ENCODE results near the gene NDUFS4. TPM values are rescaled to one million over a fixed set of nuclear protein-coding genes. Genes with fewer than 3 reads are reported as not detected.
"Not testable (repeated sequence)": the region's sequence is repeated elsewhere in the genome, so short reads cannot be mapped to it uniquely, and the experiment has no call there.

NDUFS4 gene
- total RNA-seq, 1 donor from 2014 or later: 45.8 TPM

DNA sequence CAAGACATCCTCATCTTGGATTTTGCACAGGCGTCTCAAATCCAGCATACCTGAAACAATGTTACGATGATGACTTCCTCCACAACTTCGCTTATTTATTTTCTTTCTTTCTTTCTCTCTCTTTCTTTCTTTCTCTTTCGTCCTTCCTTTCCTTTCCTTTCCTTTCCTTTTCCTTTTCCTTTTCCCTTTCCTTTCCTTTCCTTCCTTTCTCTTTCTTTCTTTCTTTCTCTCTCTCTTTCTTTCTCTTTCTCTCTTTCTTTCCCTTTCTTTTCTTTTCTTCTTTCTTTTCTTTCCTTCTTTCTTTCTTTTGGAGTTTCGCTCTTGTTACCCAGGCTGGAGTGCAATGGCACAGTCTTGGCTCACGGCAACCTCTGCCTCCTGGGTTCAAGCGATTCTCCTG, 20.1 kb downstream of the NDUFS4 start:
- H3K4me1 Mint-ChIP-seq (ENCODE audit: low read depth): no peaks in the 10 kb centered on the region
- no peaks in the 10 kb centered on the region for H3K27me3 Mint-ChIP-seq (ENCODE audit: insufficient read depth)
- H3K4me3 Mint-ChIP-seq: no peak overlapping the region
- no peak for DNase-seq (ENCODE audit: low spot score)
- H3K27ac Mint-ChIP-seq: no peak overlapping the region
- intact Hi-C loops (cut with micrococcal nuclease): no loop called here
- H3K9me3 Mint-ChIP-seq: no peaks in the 10 kb centered on the region
- peaks cover 3% of the 10 kb centered on the region for H3K36me3 Mint-ChIP-seq (ENCODE audit: low read depth)

- no peaks in the 10 kb centered on the region for H3K4me1 Mint-ChIP-seq (ENCODE audit: low read depth)
- peaks cover 3% of the 10 kb centered on the region for H3K36me3 Mint-ChIP-seq (ENCODE audit: low read depth)
- no peak overlapping the region for H3K27ac Mint-ChIP-seq
- intact Hi-C loops (cut with micrococcal nuclease): no loop called here
- DNase-seq (ENCODE audit: low spot score): no peak
- H3K27me3 Mint-ChIP-seq (ENCODE audit: insufficient read depth): no peaks in the 10 kb centered on the region
- no peaks in the 10 kb centered on the region for H3K9me3 Mint-ChIP-seq
- H3K4me3 Mint-ChIP-seq: no peak overlapping the region
Measured at GRCh38 chr5:53582225-53582624, 21.8 kb downstream of the NDUFS4 start.

- no peaks in the 10 kb centered on the region for H3K9me3 Mint-ChIP-seq
- no peaks in the 10 kb centered on the region for H3K27me3 Mint-ChIP-seq (ENCODE audit: insufficient read depth)
- H3K4me1 Mint-ChIP-seq (ENCODE audit: low read depth): peaks cover 4% of the 10 kb centered on the region
- intact Hi-C loops (cut with micrococcal nuclease): no loop called here
- H3K4me3 Mint-ChIP-seq: no peak overlapping the region
- no peak overlapping the region for H3K27ac Mint-ChIP-seq
- DNase-seq (ENCODE audit: low spot score): no peak
- no peaks in the 10 kb centered on the region for H3K36me3 Mint-ChIP-seq (ENCODE audit: low read depth)
Measured at GRCh38 chr5:53590759-53591158, 30.3 kb downstream of the NDUFS4 start.

DNA sequence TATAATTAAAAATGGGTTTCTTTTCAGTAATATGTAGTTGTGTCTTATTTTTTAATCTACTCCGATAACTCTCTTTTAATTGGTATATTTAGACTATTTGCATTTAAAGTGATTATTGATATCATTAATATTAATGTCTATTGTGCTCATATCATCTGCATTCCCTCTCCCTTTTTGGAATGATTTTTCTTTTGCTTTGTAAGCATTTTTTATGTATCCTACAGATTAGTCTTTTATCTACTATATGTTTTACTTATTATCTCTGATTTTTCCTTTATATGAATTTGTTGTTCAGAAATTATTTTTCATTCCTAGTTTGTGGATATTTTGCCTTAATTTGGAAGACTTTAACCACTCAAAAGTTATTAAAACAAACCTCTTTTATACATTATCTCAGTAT, 34.0 kb downstream of the NDUFS4 start:
- H3K4me3 Mint-ChIP-seq: no peak overlapping the region
- intact Hi-C loops (cut with micrococcal nuclease): no loop called here
- H3K27ac Mint-ChIP-seq: no peak overlapping the region

DNA sequence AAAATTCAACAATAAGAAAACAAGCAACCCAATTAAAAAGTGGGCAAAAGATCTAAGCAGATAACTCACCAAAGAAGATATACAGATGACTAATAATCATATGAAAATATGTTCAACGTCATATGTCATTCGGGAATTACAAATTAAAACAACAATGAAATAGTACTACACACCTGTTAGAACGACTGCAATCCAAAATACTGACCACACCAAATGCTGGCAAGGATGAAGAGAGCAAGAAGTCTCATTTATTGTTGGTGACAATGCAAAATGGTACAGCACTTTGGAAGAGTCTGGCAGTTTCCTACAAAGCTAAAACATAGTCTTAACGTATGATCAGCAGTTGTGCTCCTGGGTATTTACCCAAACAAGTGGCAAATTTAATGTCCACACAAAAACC, 37.5 kb downstream of the NDUFS4 start:
- no peak overlapping the region for H3K4me3 Mint-ChIP-seq
- H3K36me3 Mint-ChIP-seq (ENCODE audit: low read depth): peaks cover 1% of the 10 kb centered on the region
- H3K4me1 Mint-ChIP-seq (ENCODE audit: low read depth): peaks cover 4% of the 10 kb centered on the region
- DNase-seq (ENCODE audit: low spot score): no peak
- H3K27me3 Mint-ChIP-seq (ENCODE audit: insufficient read depth): no peaks in the 10 kb centered on the region
- intact Hi-C loops (cut with micrococcal nuclease): no loop called here
- H3K27ac Mint-ChIP-seq: no peak overlapping the region
- no peaks in the 10 kb centered on the region for H3K9me3 Mint-ChIP-seq

More for the DNA sequence above, 34.0 kb downstream of the NDUFS4 start:
- no peaks in the 10 kb centered on the region for H3K9me3 Mint-ChIP-seq
- H3K36me3 Mint-ChIP-seq (ENCODE audit: low read depth): peaks cover 1% of the 10 kb centered on the region
- no peaks in the 10 kb centered on the region for H3K27me3 Mint-ChIP-seq (ENCODE audit: insufficient read depth)
- peaks cover 4% of the 10 kb centered on the region for H3K4me1 Mint-ChIP-seq (ENCODE audit: low read depth)
- no peak for DNase-seq (ENCODE audit: low spot score)

DNA sequence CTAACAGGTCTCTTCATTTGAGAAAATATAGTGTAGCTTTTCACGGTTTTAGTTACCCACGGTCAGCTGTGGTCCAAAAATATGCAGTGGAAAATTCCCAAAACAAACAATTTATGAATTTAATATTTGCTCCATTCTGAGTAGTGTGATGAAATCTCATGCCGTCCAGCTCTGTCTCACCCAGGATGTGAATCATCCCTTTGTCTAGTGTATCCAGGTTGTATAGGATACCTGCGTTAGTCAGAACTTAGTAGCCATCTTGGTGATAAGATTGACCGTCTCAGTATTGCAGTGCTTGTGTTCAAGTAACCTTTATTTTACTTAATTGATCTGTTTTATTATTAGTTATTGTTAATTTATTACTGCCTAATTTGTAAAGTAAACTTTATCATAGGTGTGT, 41.1 kb downstream of the NDUFS4 start:
- Mint-ChIP-seq H3K9me3 (no peaks in the 10 kb centered on the region), H3K27me3 (ENCODE audit: insufficient read depth) (no peaks in the 10 kb centered on the region), H3K4me3 (no peak overlapping the region), H3K27ac (no peak overlapping the region), H3K4me1 (ENCODE audit: low read depth) (no peaks in the 10 kb centered on the region), H3K36me3 (ENCODE audit: low read depth) (peaks cover 9% of the 10 kb centered on the region)
- DNase-seq (ENCODE audit: low spot score): no peak
- intact Hi-C loops (cut with micrococcal nuclease): no loop called here

DNA sequence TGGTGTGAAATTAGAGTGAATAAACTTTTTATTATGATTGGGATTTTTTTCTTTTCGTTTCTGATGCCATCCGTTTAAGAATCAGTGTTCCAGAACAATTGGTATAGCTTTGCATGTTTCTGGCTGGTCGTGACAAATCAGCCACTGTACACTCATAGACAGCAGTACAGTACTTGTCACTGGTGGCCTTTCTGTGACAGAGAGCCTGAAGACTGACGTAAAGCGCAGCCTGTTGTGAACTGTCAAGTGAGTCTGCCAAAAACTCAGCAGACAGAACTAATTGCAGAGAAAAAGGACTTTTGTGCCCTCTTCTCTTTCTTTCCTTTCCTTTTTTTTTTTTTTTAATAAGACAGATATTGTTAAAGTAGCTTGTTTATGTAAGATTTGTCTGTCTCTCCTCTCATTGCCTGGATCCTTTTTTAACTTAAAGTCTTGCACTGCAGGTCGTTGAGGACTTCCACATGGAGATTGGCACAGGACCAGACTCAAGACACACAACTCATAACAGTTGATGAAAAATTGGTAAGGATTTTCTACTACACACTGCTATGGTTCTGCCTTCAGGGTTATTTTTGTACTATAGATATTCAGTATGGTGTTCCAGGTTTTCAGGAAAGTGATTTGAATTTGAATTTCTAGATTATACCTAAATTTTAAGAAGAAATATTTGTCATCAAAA, 42.7 kb downstream of the NDUFS4 start:
- Mint-ChIP-seq H3K9me3 (no peaks in the 10 kb centered on the region), H3K27ac (no peak overlapping the region), H3K36me3 (ENCODE audit: low read depth) (peaks cover 10% of the 10 kb centered on the region), H3K4me1 (ENCODE audit: low read depth) (no peaks in the 10 kb centered on the region), H3K4me3 (no peak overlapping the region), H3K27me3 (ENCODE audit: insufficient read depth) (no peaks in the 10 kb centered on the region)
- DNase-seq (ENCODE audit: low spot score): no peak
- intact Hi-C loops (cut with micrococcal nuclease): no loop called here

- no peak overlapping the region for H3K27ac Mint-ChIP-seq
- H3K9me3 Mint-ChIP-seq: no peaks in the 10 kb centered on the region
- no peaks in the 10 kb centered on the region for H3K27me3 Mint-ChIP-seq (ENCODE audit: insufficient read depth)
- DNase-seq (ENCODE audit: low spot score): no peak
- no peak overlapping the region for H3K4me3 Mint-ChIP-seq
- H3K4me1 Mint-ChIP-seq (ENCODE audit: low read depth): no peaks in the 10 kb centered on the region
- intact Hi-C loops (cut with micrococcal nuclease): no loop called here
- H3K36me3 Mint-ChIP-seq (ENCODE audit: low read depth): peaks cover 16% of the 10 kb centered on the region
Measured at GRCh38 chr5:53604309-53604708, 43.9 kb downstream of the NDUFS4 start.

DNA sequence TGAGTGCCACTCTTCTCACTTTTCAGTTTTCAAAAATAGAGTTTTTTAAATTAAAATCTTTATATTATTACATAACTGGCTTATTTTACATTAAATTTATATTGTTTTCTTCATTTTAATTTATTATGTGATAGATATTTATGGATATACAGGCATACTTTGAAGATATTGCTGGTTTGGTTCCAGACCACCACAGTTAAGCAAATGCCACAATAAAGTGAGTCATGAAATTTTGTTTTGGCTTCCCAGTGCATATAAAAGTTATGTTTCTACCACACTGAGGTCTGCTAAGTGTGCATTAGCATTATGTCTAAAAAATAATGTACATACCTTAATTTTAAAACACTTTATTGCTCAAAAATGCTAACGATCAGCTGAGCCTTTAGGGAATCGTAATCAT, 47.4 kb downstream of the NDUFS4 start:
- Mint-ChIP-seq H3K4me3 (no peak overlapping the region), H3K27me3 (ENCODE audit: insufficient read depth) (no peaks in the 10 kb centered on the region), H3K4me1 (ENCODE audit: low read depth) (no peaks in the 10 kb centered on the region), H3K9me3 (no peaks in the 10 kb centered on the region), H3K36me3 (ENCODE audit: low read depth) (peaks cover 16% of the 10 kb centered on the region), H3K27ac (no peak overlapping the region)
- intact Hi-C loops (cut with micrococcal nuclease): no loop called here
- no peak for DNase-seq (ENCODE audit: low spot score)

GRCh38 chr5:53608897-53609296, 48.5 kb downstream of the NDUFS4 start:
- H3K4me3 Mint-ChIP-seq; H3K27ac Mint-ChIP-seq; intact Hi-C loops (cut with micrococcal nuclease); H3K4me1 Mint-ChIP-seq (ENCODE audit: low read depth); H3K27me3 Mint-ChIP-seq (ENCODE audit: insufficient read depth); DNase-seq (ENCODE audit: low spot score); H3K9me3 Mint-ChIP-seq: not testable (repeated sequence)
- H3K36me3 Mint-ChIP-seq (ENCODE audit: low read depth): peaks cover 17% of the 10 kb centered on the region

DNA sequence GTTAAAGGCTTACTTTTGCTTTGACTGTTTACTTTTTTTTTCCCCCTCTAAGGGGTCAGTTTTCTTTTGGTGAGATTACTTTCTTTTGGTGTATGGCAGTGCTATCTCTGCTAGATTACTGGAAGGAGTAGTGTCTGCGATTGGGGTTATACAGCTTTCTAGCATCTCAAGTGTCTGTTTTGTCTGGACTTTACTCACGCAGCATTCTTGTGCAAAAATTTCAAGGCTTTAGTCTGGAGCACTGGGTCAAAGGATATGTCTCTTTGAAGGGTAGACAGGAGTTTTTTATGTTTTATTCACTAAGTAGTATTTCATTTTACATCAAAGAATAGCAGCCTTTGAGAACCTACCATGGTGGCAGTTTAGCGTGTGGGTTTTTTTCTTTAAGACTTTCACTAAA, 52.6 kb downstream of the NDUFS4 start:
- H3K4me1 Mint-ChIP-seq (ENCODE audit: low read depth): no peaks in the 10 kb centered on the region
- no peak for DNase-seq (ENCODE audit: low spot score)
- H3K4me3 Mint-ChIP-seq: no peak overlapping the region
- peaks cover 9% of the 10 kb centered on the region for H3K36me3 Mint-ChIP-seq (ENCODE audit: low read depth)
- no peaks in the 10 kb centered on the region for H3K27me3 Mint-ChIP-seq (ENCODE audit: insufficient read depth)
- no peak overlapping the region for H3K27ac Mint-ChIP-seq
- intact Hi-C loops (cut with micrococcal nuclease): no loop called here
- no peaks in the 10 kb centered on the region for H3K9me3 Mint-ChIP-seq

GRCh38 chr5:53613536-53613935, 53.1 kb downstream of the NDUFS4 start:
- DNase-seq (ENCODE audit: low spot score): no peak
- Mint-ChIP-seq H3K27me3 (ENCODE audit: insufficient read depth) (no peaks in the 10 kb centered on the region), H3K9me3 (no peaks in the 10 kb centered on the region), H3K4me1 (ENCODE audit: low read depth) (no peaks in the 10 kb centered on the region), H3K27ac (no peak overlapping the region), H3K4me3 (no peak overlapping the region), H3K36me3 (ENCODE audit: low read depth) (peaks cover 5% of the 10 kb centered on the region)
- intact Hi-C loops (cut with micrococcal nuclease): no loop called here

- Mint-ChIP-seq H3K4me1 (ENCODE audit: low read depth) (no peaks in the 10 kb centered on the region), H3K4me3 (no peak overlapping the region), H3K27ac (no peak overlapping the region), H3K9me3 (no peaks in the 10 kb centered on the region), H3K36me3 (ENCODE audit: low read depth) (peaks cover 3% of the 10 kb centered on the region), H3K27me3 (ENCODE audit: insufficient read depth) (no peaks in the 10 kb centered on the region)
- DNase-seq (ENCODE audit: low spot score): no peak
- intact Hi-C loops (cut with micrococcal nuclease): no loop called here
Measured at GRCh38 chr5:53614376-53614885, 54.0 kb downstream of the NDUFS4 start.
